Measurements from ENCODE around the gene SDK1.

The SDK1 gene

GRCh38 chr7:4170997-4171786 lies 870.1 kb downstream of the SDK1 start:
- Histone ChIP-seq H3K4me1 (ENCODE audit: control insufficient read depth in 5 of 5, insufficient read depth in 5 of 5, low read length in 5 of 5) (no peaks in the 10 kb centered on the region), H3K27ac (ENCODE audit: low read depth, low read length) (no peak overlapping the region), H3K27me3 (ENCODE audit: control insufficient read depth in 5 of 5, insufficient read depth in 4 of 5, low read length in 5 of 5) (no peaks in the 10 kb centered on the region), H3K4me3 (ENCODE audit: low read depth in 1 of 5, low read length in 5 of 5) (no peak overlapping the region), H3K36me3 (ENCODE audit: control insufficient read depth in 5 of 5, insufficient read depth in 5 of 5, low read length in 5 of 5) (no peaks in the 10 kb centered on the region), H3K9ac (ENCODE audit: low read length in 5 of 5) (no peak overlapping the region), H3K9me3 (ENCODE audit: control insufficient read depth in 5 of 5, low read length in 5 of 5) (no peaks in the 10 kb centered on the region)

- no peak overlapping the region for H3K27ac ChIP-seq (ENCODE audit: low read depth, low read length)
- H3K4me1 ChIP-seq (ENCODE audit: control insufficient read depth in 5 of 5, insufficient read depth in 5 of 5, low read length in 5 of 5) = no peaks in the 10 kb centered on the region
- no peaks in the 10 kb centered on the region for H3K9me3 ChIP-seq (ENCODE audit: control insufficient read depth in 5 of 5, low read length in 5 of 5)
- no peak overlapping the region for H3K9ac ChIP-seq (ENCODE audit: low read length in 5 of 5)
- H3K36me3 ChIP-seq (ENCODE audit: control insufficient read depth in 5 of 5, insufficient read depth in 5 of 5, low read length in 5 of 5) = no peaks in the 10 kb centered on the region
- no peak overlapping the region for H3K4me3 ChIP-seq (ENCODE audit: low read depth in 1 of 5, low read length in 5 of 5)
- H3K27me3 ChIP-seq (ENCODE audit: control insufficient read depth in 5 of 5, insufficient read depth in 4 of 5, low read length in 5 of 5) = no peaks in the 10 kb centered on the region
Observed at GRCh38 chr7:4172883-4173282, 871.8 kb downstream of the SDK1 start.

GRCh38 chr7:4173615-4174014 lies 872.6 kb downstream of the SDK1 start:
- Histone ChIP-seq H3K9ac (ENCODE audit: low read length in 5 of 5) (no peak overlapping the region), H3K27ac (ENCODE audit: low read depth, low read length) (no peak overlapping the region), H3K36me3 (ENCODE audit: control insufficient read depth in 5 of 5, insufficient read depth in 5 of 5, low read length in 5 of 5) (no peaks in the 10 kb centered on the region), H3K9me3 (ENCODE audit: control insufficient read depth in 5 of 5, low read length in 5 of 5) (no peaks in the 10 kb centered on the region), H3K4me3 (ENCODE audit: low read depth in 1 of 5, low read length in 5 of 5) (no peak overlapping the region), H3K4me1 (ENCODE audit: control insufficient read depth in 5 of 5, insufficient read depth in 5 of 5, low read length in 5 of 5) (no peaks in the 10 kb centered on the region), H3K27me3 (ENCODE audit: control insufficient read depth in 5 of 5, insufficient read depth in 4 of 5, low read length in 5 of 5) (no peaks in the 10 kb centered on the region)

- H3K4me1 ChIP-seq (ENCODE audit: control insufficient read depth in 5 of 5, insufficient read depth in 5 of 5, low read length in 5 of 5) = no peaks in the 10 kb centered on the region
- H3K27me3 ChIP-seq (ENCODE audit: control insufficient read depth in 5 of 5, insufficient read depth in 4 of 5, low read length in 5 of 5) = no peaks in the 10 kb centered on the region
- no peak overlapping the region for H3K27ac ChIP-seq (ENCODE audit: low read depth, low read length)
- H3K4me3 ChIP-seq (ENCODE audit: low read depth in 1 of 5, low read length in 5 of 5) = no peak overlapping the region
- H3K9ac ChIP-seq (ENCODE audit: low read length in 5 of 5) = no peak overlapping the region
- H3K9me3 ChIP-seq (ENCODE audit: control insufficient read depth in 5 of 5, low read length in 5 of 5) = no peaks in the 10 kb centered on the region
- H3K36me3 ChIP-seq (ENCODE audit: control insufficient read depth in 5 of 5, insufficient read depth in 5 of 5, low read length in 5 of 5) = peaks cover 0 to 2% (median 0%) of the 10 kb centered on the region in 5 donors
Observed at GRCh38 chr7:4174016-4174415, 873.0 kb downstream of the SDK1 start.

GRCh38 chr7:4174451-4174850 lies 873.4 kb downstream of the SDK1 start:
- H3K27ac ChIP-seq (ENCODE audit: low read depth, low read length) = no peak overlapping the region
- no peaks in the 10 kb centered on the region for H3K9me3 ChIP-seq (ENCODE audit: control insufficient read depth in 5 of 5, low read length in 5 of 5)
- H3K9ac ChIP-seq (ENCODE audit: low read length in 5 of 5) = no peak overlapping the region
- peaks cover 0 to 2% (median 0%) of the 10 kb centered on the region in 5 donors for H3K36me3 ChIP-seq (ENCODE audit: control insufficient read depth in 5 of 5, insufficient read depth in 5 of 5, low read length in 5 of 5)
- no peaks in the 10 kb centered on the region for H3K27me3 ChIP-seq (ENCODE audit: control insufficient read depth in 5 of 5, insufficient read depth in 4 of 5, low read length in 5 of 5)
- no peak overlapping the region for H3K4me3 ChIP-seq (ENCODE audit: low read depth in 1 of 5, low read length in 5 of 5)
- no peaks in the 10 kb centered on the region for H3K4me1 ChIP-seq (ENCODE audit: control insufficient read depth in 5 of 5, insufficient read depth in 5 of 5, low read length in 5 of 5)

GRCh38 chr7:4174884-4175283 lies 873.8 kb downstream of the SDK1 start:
- Histone ChIP-seq H3K4me3 (ENCODE audit: low read depth in 1 of 5, low read length in 5 of 5) (no peak overlapping the region), H3K27ac (ENCODE audit: low read depth, low read length) (no peak overlapping the region), H3K9ac (ENCODE audit: low read length in 5 of 5) (no peak overlapping the region), H3K4me1 (ENCODE audit: control insufficient read depth in 5 of 5, insufficient read depth in 5 of 5, low read length in 5 of 5) (no peaks in the 10 kb centered on the region), H3K27me3 (ENCODE audit: control insufficient read depth in 5 of 5, insufficient read depth in 4 of 5, low read length in 5 of 5) (no peaks in the 10 kb centered on the region), H3K9me3 (ENCODE audit: control insufficient read depth in 5 of 5, low read length in 5 of 5) (no peaks in the 10 kb centered on the region), H3K36me3 (ENCODE audit: control insufficient read depth in 5 of 5, insufficient read depth in 5 of 5, low read length in 5 of 5) (peaks cover 0 to 2% (median 0%) of the 10 kb centered on the region in 5 donors)

- Histone ChIP-seq H3K9me3 (ENCODE audit: control insufficient read depth in 5 of 5, low read length in 5 of 5) (no peaks in the 10 kb centered on the region), H3K4me3 (ENCODE audit: low read depth in 1 of 5, low read length in 5 of 5) (no peak overlapping the region), H3K4me1 (ENCODE audit: control insufficient read depth in 5 of 5, insufficient read depth in 5 of 5, low read length in 5 of 5) (no peaks in the 10 kb centered on the region), H3K27me3 (ENCODE audit: control insufficient read depth in 5 of 5, insufficient read depth in 4 of 5, low read length in 5 of 5) (no peaks in the 10 kb centered on the region), H3K36me3 (ENCODE audit: control insufficient read depth in 5 of 5, insufficient read depth in 5 of 5, low read length in 5 of 5) (peaks cover 0 to 2% (median 0%) of the 10 kb centered on the region in 5 donors), H3K27ac (ENCODE audit: low read depth, low read length) (no peak overlapping the region), H3K9ac (ENCODE audit: low read length in 5 of 5) (no peak overlapping the region)
Observed at GRCh38 chr7:4175346-4175973, 874.4 kb downstream of the SDK1 start.

- no peaks in the 10 kb centered on the region for H3K27me3 ChIP-seq (ENCODE audit: control insufficient read depth in 5 of 5, insufficient read depth in 4 of 5, low read length in 5 of 5)
- no peaks in the 10 kb centered on the region for H3K9me3 ChIP-seq (ENCODE audit: control insufficient read depth in 5 of 5, low read length in 5 of 5)
- H3K4me1 ChIP-seq (ENCODE audit: control insufficient read depth in 5 of 5, insufficient read depth in 5 of 5, low read length in 5 of 5) = no peaks in the 10 kb centered on the region
- H3K9ac ChIP-seq (ENCODE audit: low read length in 5 of 5) = no peak overlapping the region
- peaks cover 0 to 4% (median 0%) of the 10 kb centered on the region in 5 donors for H3K36me3 ChIP-seq (ENCODE audit: control insufficient read depth in 5 of 5, insufficient read depth in 5 of 5, low read length in 5 of 5)
- H3K4me3 ChIP-seq (ENCODE audit: low read depth in 1 of 5, low read length in 5 of 5) = no peak overlapping the region
- no peak overlapping the region for H3K27ac ChIP-seq (ENCODE audit: low read depth, low read length)
Observed at GRCh38 chr7:4177001-4177400, 875.9 kb downstream of the SDK1 start.

GRCh38 chr7:4178416-4178815 lies 877.4 kb downstream of the SDK1 start:
- no peaks in the 10 kb centered on the region for H3K4me1 ChIP-seq (ENCODE audit: control insufficient read depth in 5 of 5, insufficient read depth in 5 of 5, low read length in 5 of 5)
- H3K4me3 ChIP-seq (ENCODE audit: low read depth in 1 of 5, low read length in 5 of 5) = no peak overlapping the region
- peaks cover 0 to 3% (median 0%) of the 10 kb centered on the region in 5 donors for H3K9me3 ChIP-seq (ENCODE audit: control insufficient read depth in 5 of 5, low read length in 5 of 5)
- peaks cover 0 to 4% (median 0%) of the 10 kb centered on the region in 5 donors for H3K36me3 ChIP-seq (ENCODE audit: control insufficient read depth in 5 of 5, insufficient read depth in 5 of 5, low read length in 5 of 5)
- H3K27ac ChIP-seq (ENCODE audit: low read depth, low read length) = no peak overlapping the region
- H3K27me3 ChIP-seq (ENCODE audit: control insufficient read depth in 5 of 5, insufficient read depth in 4 of 5, low read length in 5 of 5) = no peaks in the 10 kb centered on the region
- no peak overlapping the region for H3K9ac ChIP-seq (ENCODE audit: low read length in 5 of 5)

- peaks cover 0 to 3% (median 0%) of the 10 kb centered on the region in 5 donors for H3K9me3 ChIP-seq (ENCODE audit: control insufficient read depth in 5 of 5, low read length in 5 of 5)
- peaks cover 0 to 4% (median 0%) of the 10 kb centered on the region in 5 donors for H3K36me3 ChIP-seq (ENCODE audit: control insufficient read depth in 5 of 5, insufficient read depth in 5 of 5, low read length in 5 of 5)
Observed at GRCh38 chr7:4178916-4179687, 878.0 kb downstream of the SDK1 start.

More at GRCh38 chr7:4178916-4179687, 878.0 kb downstream of the SDK1 start:
- Histone ChIP-seq H3K9ac (ENCODE audit: low read length in 5 of 5) (no peak overlapping the region), H3K27me3 (ENCODE audit: control insufficient read depth in 5 of 5, insufficient read depth in 4 of 5, low read length in 5 of 5) (no peaks in the 10 kb centered on the region), H3K4me3 (ENCODE audit: low read depth in 1 of 5, low read length in 5 of 5) (no peak overlapping the region), H3K4me1 (ENCODE audit: control insufficient read depth in 5 of 5, insufficient read depth in 5 of 5, low read length in 5 of 5) (no peaks in the 10 kb centered on the region), H3K27ac (ENCODE audit: low read depth, low read length) (no peak overlapping the region)

All from subcutaneous abdominal adipose tissue (tissue), 5 donors.